GM19238 (cell line): ENCODE data around the gene SORCS1.

ENCODE experiments used
- DNase-seq: peaks from one replicate; pipeline ENCODE4 v3.0.0; 2011; ENCODE audit warnings: low spot score; ENCODE audit not compliant: insufficient read length

Gene SORCS1

DNA sequence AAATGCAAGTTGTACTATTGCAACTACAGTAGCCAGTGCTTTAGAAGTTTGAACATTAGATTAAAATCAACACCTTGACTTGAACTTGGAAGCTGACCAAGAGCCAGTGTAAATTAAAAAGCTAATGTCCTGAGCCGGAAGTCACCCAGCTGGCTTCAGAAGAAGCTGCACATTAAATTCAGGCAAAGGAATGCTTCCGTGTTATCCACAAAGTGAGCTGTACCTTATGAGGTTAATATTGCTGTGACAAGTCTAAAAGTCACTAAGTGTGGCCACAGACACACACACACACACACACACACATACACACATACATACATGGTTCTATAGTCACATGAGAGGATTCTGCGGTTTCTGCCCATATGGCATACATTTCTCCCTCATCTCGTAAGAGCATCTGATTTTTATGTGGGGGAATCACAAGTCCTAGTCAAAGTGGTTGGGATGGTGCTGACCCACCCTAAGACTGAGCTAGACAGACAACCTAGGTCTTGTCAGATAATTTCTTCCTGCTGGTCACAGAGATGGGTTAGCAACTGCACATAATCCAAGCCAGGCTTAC is 612.9 kb downstream of the SORCS1 start:
- DNase-seq: no peak

- DNase-seq: no peak
These were observed 615.7 kb downstream of the SORCS1 start for GRCh38 chr10:106548832-106549231.

- no peak for DNase-seq
These were observed 617.4 kb downstream of the SORCS1 start for GRCh38 chr10:106547047-106547635.

- DNase-seq: no peak
These were observed 622.0 kb downstream of the SORCS1 start for GRCh38 chr10:106542461-106542860.

GRCh38 chr10:106540645-106541044 is 623.9 kb downstream of the SORCS1 start:
- DNase-seq: no peak

DNA sequence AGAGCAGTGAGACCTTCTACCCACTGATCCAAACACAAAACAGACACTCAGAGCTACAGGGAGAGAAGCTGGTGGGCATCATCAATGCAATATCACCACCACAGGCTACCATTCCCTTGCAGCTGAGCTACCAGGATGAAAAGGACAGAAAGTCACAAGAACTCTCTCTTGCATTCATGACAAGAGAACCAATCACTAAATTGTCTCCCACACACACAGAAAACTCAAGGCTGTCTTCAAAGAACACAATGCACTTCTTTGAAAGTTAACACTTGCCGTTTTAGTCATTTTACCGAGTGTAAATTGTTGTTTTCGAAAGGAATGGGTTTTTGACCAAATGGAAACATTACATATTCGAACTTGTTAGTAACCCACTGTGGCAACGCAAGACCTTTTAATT is 626.6 kb downstream of the SORCS1 start:
- DNase-seq: no peak

- no peak for DNase-seq
These were observed 629.1 kb downstream of the SORCS1 start for GRCh38 chr10:106535304-106535953.

DNA sequence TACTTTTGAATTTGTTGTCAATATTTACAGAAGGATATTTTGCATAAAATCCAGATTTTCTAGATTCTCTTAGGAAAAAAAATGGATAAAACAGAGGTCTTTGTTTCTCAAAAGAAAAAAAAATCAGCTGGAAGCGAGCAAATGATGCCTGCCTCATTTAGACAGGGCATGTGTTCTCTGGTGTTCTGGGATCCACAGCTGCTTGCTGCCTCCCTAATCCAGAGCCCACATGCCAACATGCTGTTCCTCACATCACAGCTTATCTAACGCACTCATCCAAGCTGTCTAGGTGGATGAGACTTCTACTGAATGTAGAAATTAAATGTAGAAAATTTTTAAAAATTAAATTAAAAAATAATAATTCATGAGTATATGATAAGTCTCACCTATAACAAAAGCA is 630.1 kb downstream of the SORCS1 start:
- DNase-seq: no peak

DNA sequence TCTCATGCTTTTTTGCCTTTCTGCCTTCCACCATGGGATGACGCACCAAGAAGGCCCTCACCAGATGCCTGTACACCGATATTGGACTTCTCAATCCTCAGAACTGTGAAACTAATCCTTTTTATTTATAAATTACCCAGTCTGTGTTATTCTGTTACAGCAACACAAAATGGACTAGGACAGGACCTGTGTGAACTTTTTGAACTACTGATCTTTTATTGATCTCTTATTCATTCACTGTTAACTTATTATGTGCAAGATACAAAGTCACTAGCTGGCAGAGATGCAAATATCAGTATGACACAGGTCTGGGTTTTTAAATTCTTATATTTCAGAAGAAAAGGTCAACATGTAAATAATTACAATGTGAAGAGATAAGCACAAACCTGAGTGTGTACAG is 635.8 kb downstream of the SORCS1 start:
- DNase-seq: no peak

DNA sequence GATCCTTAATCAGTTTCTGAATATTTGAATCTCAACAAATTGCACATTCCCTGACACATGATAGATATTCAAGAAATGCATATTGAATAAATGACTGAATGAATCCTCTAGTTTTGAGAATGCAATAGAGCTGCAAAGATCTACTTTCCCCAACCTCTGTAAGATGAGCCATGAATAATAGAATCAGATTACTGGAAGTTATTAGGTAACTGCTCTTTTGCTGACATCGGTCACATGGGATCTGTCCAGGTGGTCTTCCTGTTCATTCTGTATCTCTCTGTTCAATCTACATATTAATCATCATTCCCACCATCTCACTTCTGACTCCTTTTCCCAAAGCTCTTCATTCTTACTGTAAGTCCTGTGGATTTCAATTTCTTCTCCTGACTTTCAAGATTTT is 638.7 kb downstream of the SORCS1 start:
- DNase-seq: no peak
